MM.1S (cell line): Measurements from ENCODE around the gene GRK1.
"Not testable (repeated sequence)": the region's sequence is repeated elsewhere in the genome, so short reads cannot be mapped to it uniquely, and the experiment has no call there.

Experiments
- DNase-seq: peaks from one replicate; pipeline ENCODE4 v3.0.0-alpha.2; 2015
- H2AFZ ChIP-seq: fragments of 300-600 bp; sonication (generic); 2 replicates; pipeline ENCODE4 v1.6.0; 2016; ENCODE audit warnings: antibody characterized with exemption, low read length
- H3F3A ChIP-seq: fragments of 300-600 bp; sonication (generic); 2 replicates; pipeline ENCODE4 v1.6.1; 2016; ENCODE audit warnings: mild to moderate bottlenecking, antibody characterized with exemption, low read length, moderate library complexity, mixed read lengths; ENCODE audit not compliant: insufficient read depth
- H3K27ac ChIP-seq: fragments of 300-600 bp; sonication (generic); 2 replicates; pipeline ENCODE4 v1.5.1; 2016; ENCODE audit warnings: mild to moderate bottlenecking, low read length
- H3K27me3 ChIP-seq: fragments of 300-600 bp; sonication (generic); replicated peaks from 2 replicates; pipeline ENCODE4 v1.6.0; 2016; ENCODE audit warnings: low read length; ENCODE audit not compliant: insufficient read depth
- H3K36me3 ChIP-seq: fragments of 300-600 bp; sonication (generic); replicated peaks from 2 replicates; pipeline ENCODE4 v1.6.1; 2016; ENCODE audit warnings: mild to moderate bottlenecking, low read length, mixed read lengths; ENCODE audit not compliant: insufficient read depth
- H3K4me1 ChIP-seq: fragments of 300-600 bp; sonication (generic); 2 replicates; pipeline ENCODE4 v1.6.1; 2016; ENCODE audit warnings: low read length, mixed read lengths
- H3K4me2 ChIP-seq: fragments of 300-600 bp; sonication (generic); 2 replicates; pipeline ENCODE4 v1.6.0; 2016; ENCODE audit warnings: low read depth, low read length
- H3K4me3 ChIP-seq: fragments of 300-600 bp; sonication (generic); 2 replicates; pipeline ENCODE4 v1.5.1; 2016; ENCODE audit warnings: low read length, mixed read lengths
- H3K79me2 ChIP-seq: fragments of 300-600 bp; sonication (generic); 2 replicates; pipeline ENCODE4 v1.6.1; 2016; ENCODE audit warnings: mixed run types, low read length, mixed read lengths
- H3K9ac ChIP-seq: fragments of 300-600 bp; sonication (generic); 2 replicates; pipeline ENCODE4 v1.6.1; 2016; ENCODE audit warnings: low read length, mixed read lengths
- H3K9me2 ChIP-seq: fragments of 300-600 bp; sonication (generic); replicated peaks from 2 replicates; pipeline ENCODE4 v1.6.1; 2016; ENCODE audit warnings: mild to moderate bottlenecking, low read length, mixed read lengths; ENCODE audit not compliant: insufficient read depth
- H3K9me3 ChIP-seq: fragments of 300-600 bp; sonication (generic); replicated peaks from 2 replicates; pipeline ENCODE4 v1.6.1; 2016; ENCODE audit warnings: mild to moderate bottlenecking, low read length, mixed read lengths; ENCODE audit not compliant: insufficient read depth
- H4K20me1 ChIP-seq: fragments of 300-600 bp; sonication (generic); 2 replicates; pipeline ENCODE4 v1.6.1; 2016; ENCODE audit warnings: mild to moderate bottlenecking, low read length, moderate library complexity, mixed read lengths; ENCODE audit not compliant: insufficient read depth
- EZH2 ChIP-seq: fragments of 300-600 bp; sonication (generic); optimal IDR thresholded peaks from 2 replicates; pipeline ENCODE3; 2017; ENCODE audit warnings: low read depth, mild to moderate bottlenecking, antibody characterized with exemption, low read length, mixed read lengths
- EZH2phosphoT487 ChIP-seq: fragments of 300-600 bp; sonication (generic); IDR thresholded peaks from 2 replicates; pipeline ENCODE4 v1.6.1; 2018; ENCODE audit warnings: antibody characterized with exemption, low read length
- TF ChIP-seq, protein P1 (sequence below): fragments of 300-600 bp; sonication (generic); IDR thresholded peaks from 2 replicates; pipeline ENCODE4 v1.5.1; 2016; ENCODE audit warnings: antibody characterized with exemption, low read length, mixed read lengths

The GRK1 gene

DNA sequence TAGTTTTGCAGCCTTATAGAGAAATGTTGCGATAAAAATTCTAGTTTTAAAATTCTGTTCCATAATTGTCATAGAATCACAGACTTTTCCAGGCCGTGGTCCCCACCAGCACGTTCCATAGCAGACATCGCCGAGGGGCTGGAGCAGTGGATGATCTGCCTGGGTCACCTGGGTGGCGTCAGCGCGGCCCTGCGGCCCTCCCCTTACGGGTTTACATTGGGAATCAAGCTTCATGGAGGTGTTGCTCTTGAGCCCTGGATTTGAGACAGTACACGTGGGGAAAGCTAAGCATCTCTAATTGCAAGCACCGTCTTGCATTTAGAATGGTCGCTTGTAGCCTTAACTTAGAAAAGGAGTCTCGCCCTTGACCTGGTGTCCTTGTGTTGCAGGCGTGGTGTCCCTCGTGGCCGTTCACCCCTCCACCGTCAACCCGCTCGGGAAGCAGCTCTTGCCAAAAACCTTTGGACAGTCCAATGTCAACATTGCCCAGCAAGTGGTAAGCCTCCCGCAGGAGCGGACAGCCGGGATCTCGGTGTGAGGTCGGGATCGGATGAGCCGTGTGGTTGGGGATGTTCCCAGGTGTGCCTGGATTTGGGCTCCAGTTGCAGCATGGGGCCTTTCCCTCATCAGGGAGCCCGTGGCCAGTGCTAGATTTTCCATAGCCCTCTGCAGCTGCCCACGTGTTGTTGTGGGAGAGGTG is 44.1 kb upstream of the GRK1 start:
- H3K4me2 ChIP-seq = no peak overlapping the region
- DNase-seq = no peak
- peaks cover 85% of the 10 kb centered on the region for H3K79me2 ChIP-seq
- no peaks in the 10 kb centered on the region for H3K4me1 ChIP-seq
- no peaks in the 10 kb centered on the region; the same call in 1 of the 2 replicates for H4K20me1 ChIP-seq
- peaks cover 21% of the 10 kb centered on the region for H3K36me3 ChIP-seq
- TF ChIP-seq EZH2 (no peak), EZH2phosphoT487 (no peak)
- TF ChIP-seq, protein P1, sequence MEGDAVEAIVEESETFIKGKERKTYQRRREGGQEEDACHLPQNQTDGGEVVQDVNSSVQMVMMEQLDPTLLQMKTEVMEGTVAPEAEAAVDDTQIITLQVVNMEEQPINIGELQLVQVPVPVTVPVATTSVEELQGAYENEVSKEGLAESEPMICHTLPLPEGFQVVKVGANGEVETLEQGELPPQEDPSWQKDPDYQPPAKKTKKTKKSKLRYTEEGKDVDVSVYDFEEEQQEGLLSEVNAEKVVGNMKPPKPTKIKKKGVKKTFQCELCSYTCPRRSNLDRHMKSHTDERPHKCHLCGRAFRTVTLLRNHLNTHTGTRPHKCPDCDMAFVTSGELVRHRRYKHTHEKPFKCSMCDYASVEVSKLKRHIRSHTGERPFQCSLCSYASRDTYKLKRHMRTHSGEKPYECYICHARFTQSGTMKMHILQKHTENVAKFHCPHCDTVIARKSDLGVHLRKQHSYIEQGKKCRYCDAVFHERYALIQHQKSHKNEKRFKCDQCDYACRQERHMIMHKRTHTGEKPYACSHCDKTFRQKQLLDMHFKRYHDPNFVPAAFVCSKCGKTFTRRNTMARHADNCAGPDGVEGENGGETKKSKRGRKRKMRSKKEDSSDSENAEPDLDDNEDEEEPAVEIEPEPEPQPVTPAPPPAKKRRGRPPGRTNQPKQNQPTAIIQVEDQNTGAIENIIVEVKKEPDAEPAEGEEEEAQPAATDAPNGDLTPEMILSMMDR = no peak
- no peak overlapping the region for H2AFZ ChIP-seq
- no peak overlapping the region for H3K9ac ChIP-seq
- H3F3A ChIP-seq = no peaks in the 10 kb centered on the region
- H3K9me2 ChIP-seq = no peaks in the 10 kb centered on the region
- no peak overlapping the region for H3K27ac ChIP-seq
- no peaks in the 10 kb centered on the region for H3K27me3 ChIP-seq
- H3K9me3 ChIP-seq = no peaks in the 10 kb centered on the region
- H3K4me3 ChIP-seq = no peak overlapping the region

DNA sequence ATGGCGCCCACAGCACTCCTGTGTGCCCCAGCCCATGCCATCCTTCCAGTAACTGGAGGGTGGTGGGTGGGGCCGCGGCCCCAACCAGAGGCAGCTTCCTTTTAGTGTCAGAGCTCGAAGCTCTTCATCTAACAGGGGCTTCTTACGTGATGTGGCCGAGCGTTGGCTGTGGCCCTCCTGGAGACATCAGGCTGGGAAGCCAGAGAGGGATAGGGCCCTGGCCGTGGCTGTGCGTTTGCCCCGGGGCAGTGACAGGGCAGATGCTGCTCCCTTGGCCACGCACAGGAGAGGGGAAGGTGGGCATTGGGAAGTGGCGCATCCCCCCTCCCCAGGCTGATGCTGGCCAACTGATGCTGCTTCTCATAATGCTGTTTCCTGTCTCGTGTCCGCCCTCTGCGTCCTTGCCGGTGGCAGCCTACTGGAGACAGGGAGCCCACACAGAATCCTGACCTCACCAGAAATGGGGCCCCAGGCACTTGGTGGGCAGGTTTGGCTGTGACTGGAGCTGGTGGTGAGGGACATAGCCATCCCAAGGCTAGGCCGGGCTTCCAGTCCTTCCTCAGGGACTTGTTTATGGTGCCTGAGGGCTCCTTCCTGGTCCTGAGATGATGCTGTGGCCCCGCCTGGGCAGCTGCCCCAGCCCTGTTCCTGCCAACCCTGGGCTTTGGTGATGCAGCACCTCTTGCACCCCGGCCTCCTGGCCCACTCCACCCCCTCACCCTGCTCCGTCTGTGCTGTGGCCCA is 43.4 kb upstream of the GRK1 start:
- H3K9me2 ChIP-seq = no peaks in the 10 kb centered on the region
- H3K9me3 ChIP-seq = no peaks in the 10 kb centered on the region
- no peak for DNase-seq
- H3K36me3 ChIP-seq = peaks cover 21% of the 10 kb centered on the region
- H3K4me1 ChIP-seq = no peaks in the 10 kb centered on the region
- no peak overlapping the region for H3K4me2 ChIP-seq
- H3F3A ChIP-seq = no peaks in the 10 kb centered on the region
- peaks cover 2% of the 10 kb centered on the region; the same call in 1 of the 2 replicates for H4K20me1 ChIP-seq
- no peak for TF ChIP-seq EZH2
- TF ChIP-seq, protein P1 = no peak
- TF ChIP-seq EZH2phosphoT487 = no peak
- H3K27me3 ChIP-seq = no peaks in the 10 kb centered on the region
- no peak overlapping the region for H3K4me3 ChIP-seq
- no peak overlapping the region for H3K9ac ChIP-seq
- peaks cover 85% of the 10 kb centered on the region for H3K79me2 ChIP-seq
- H3K27ac ChIP-seq = no peak overlapping the region
- no peak overlapping the region for H2AFZ ChIP-seq

DNA sequence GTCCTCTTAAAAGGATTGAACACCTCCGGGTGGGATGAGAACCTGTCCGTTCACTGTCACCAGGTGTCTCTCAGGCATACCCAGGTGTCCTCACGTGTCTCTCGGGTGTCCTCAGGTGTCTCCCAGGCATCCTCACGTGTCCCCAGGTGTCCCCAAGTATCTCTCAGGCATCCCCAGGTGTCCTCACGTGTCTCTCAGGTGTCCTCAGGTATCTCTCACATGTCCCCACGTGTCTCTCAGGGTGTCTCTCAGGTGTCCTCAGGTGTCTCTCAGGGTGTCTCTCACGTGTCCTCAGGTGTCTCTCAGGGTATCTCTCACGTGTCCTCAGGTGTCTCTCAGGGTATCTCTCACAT is 42.8 kb upstream of the GRK1 start:
- Histone ChIP-seq H3K36me3 (peaks cover 22% of the 10 kb centered on the region), H3K9me3 (no peaks in the 10 kb centered on the region), H3K27me3 (no peaks in the 10 kb centered on the region), H4K20me1 (peaks cover 6% of the 10 kb centered on the region; the same call in 1 of the 2 replicates), H3K9me2 (no peaks in the 10 kb centered on the region), H2AFZ (no peak overlapping the region), H3F3A (no peaks in the 10 kb centered on the region), H3K79me2 (peaks cover 86% of the 10 kb centered on the region), H3K9ac (no peak overlapping the region), H3K4me1 (no peaks in the 10 kb centered on the region), H3K27ac (no peak overlapping the region), H3K4me2 (no peak overlapping the region), H3K4me3 (no peak overlapping the region)
- TF ChIP-seq EZH2phosphoT487 (no peak), EZH2 (no peak)
- TF ChIP-seq, protein P1 = no peak
- no peak for DNase-seq

DNA sequence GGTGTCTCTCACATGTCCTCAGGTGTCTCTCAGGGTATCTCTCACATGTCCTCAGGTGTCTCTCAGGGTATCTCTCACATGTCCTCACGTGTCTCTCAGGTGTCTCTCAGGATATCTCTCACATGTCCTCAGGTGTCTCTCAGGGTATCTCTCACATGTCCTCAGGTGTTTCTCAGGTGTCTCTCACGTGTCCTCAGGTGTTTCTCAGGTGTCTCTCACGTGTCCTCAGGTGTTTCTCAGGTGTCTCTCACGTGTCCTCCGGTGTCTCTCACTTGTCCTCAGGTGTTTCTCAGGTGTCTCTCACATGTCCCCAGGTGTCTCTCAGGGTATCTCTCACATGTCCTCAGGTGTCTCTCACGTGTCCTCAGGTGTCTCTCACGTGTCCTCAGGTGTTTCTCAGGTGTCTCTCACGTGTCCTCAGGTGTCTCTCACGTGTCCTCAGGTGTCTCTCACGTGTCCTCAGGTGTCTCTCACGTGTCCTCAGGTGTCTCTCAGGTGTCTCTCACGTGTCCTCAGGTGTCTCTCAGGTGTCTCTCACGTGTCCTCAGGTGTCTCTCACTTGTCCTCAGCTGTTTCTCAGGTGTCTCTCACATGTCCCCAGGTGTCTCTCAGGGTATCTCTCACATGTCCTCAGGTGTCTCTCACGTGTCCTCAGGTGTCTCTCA is 42.2 kb upstream of the GRK1 start:
- not testable (repeated sequence) for H3K4me1 ChIP-seq, H3K4me3 ChIP-seq, H2AFZ ChIP-seq, H4K20me1 ChIP-seq, H3K9me3 ChIP-seq, H3K9me2 ChIP-seq, H3K4me2 ChIP-seq, DNase-seq, H3F3A ChIP-seq, H3K27me3 ChIP-seq, H3K27ac ChIP-seq, H3K9ac ChIP-seq
- peaks cover 87% of the 10 kb centered on the region for H3K79me2 ChIP-seq
- H3K36me3 ChIP-seq = peaks cover 26% of the 10 kb centered on the region
